Heart left ventricle (tissue), 13 donors: ENCODE results near the gene WDR76.
"Not testable (repeated sequence)": the region's sequence is repeated elsewhere in the genome, so short reads cannot be mapped to it uniquely, and the experiment has no call there.

Experiments used
- POLR2A ChIP-seq, 2 donors: fragments of 450-650 bp; IDR thresholded peaks; one replicate each; pipeline ENCODE4 v1.6.1; 2017; ENCODE audit warnings: antibody characterized with exemption in 2 of 2, mild to moderate bottlenecking in 2 of 2, moderate library complexity in 2 of 2
- TF ChIP-seq, protein P1 (sequence below), 12 donors: fragments of 200-600 bp; sonication (generic) in 4 of 12; IDR thresholded peaks; one replicate each; pipeline versions ENCODE4 v1.5.0 to v1.8.0; 2018 to 2022; ENCODE audit warnings: antibody characterized with exemption in 12 of 12, mild to moderate bottlenecking in 5 of 12
- donor health status: ischemic (EF 13 %, LVEDD 7.1; RV severe dilation, severe dysfunction).
- donor health status: DM: no; HTN: yes; CAD: no.
- donor health status: DM: no; HTN: no; CAD: no.
- donor health status: ischemic (EF 25% LVEDD 6.9; RV normal size, moderate dysfunction).
- donor health status: ischemic (EF 25% LVEDD 5.7; RV mildly dilated, moderate dysfunction).
- donor health status: ischemic (EF 35%, LVEDD 5.7; RV mildly dilated, moderate dysfunction).
- donor health status: nonischemic (EF 11% LVEDD 7.7; RV severe dilation, severe dysfunction).
- donor health status: DM: yes; HTN: yes; CAD: no.
- donor health status: PGD.
- donor health status: ischemic (EF 29% LVEDD 5.4; RV normal size, mild dysfunction).
- donor health status: nonischemic (EF 23%, LVEDD 6.1; RV moderate dilation, normal function).

GRCh38 chr15:43825305-43825704 is 1.5 kb upstream of the WDR76 start:
- TF ChIP-seq, protein P1, sequence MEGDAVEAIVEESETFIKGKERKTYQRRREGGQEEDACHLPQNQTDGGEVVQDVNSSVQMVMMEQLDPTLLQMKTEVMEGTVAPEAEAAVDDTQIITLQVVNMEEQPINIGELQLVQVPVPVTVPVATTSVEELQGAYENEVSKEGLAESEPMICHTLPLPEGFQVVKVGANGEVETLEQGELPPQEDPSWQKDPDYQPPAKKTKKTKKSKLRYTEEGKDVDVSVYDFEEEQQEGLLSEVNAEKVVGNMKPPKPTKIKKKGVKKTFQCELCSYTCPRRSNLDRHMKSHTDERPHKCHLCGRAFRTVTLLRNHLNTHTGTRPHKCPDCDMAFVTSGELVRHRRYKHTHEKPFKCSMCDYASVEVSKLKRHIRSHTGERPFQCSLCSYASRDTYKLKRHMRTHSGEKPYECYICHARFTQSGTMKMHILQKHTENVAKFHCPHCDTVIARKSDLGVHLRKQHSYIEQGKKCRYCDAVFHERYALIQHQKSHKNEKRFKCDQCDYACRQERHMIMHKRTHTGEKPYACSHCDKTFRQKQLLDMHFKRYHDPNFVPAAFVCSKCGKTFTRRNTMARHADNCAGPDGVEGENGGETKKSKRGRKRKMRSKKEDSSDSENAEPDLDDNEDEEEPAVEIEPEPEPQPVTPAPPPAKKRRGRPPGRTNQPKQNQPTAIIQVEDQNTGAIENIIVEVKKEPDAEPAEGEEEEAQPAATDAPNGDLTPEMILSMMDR (IDR thresholded peaks at IDR 0.05), result not testable (repeated sequence)
- not testable (repeated sequence) for TF ChIP-seq POLR2A (IDR thresholded peaks at IDR 0.05)
